Naive thymus-derived CD4-positive, alpha-beta T cell (primary cell): ENCODE measurements around the gene ZNF630. TPM values are rescaled to one million over a fixed set of nuclear protein-coding genes. Genes with fewer than 3 reads are reported as not detected.

Source experiments
- ATAC-seq: fragments of 150-1000 bp; cut with Tn5 transposase; 2 replicates; pipeline ENCODE4 v1.10.0; 2021; ENCODE audit warnings: mild to moderate bottlenecking, moderate library complexity
- CTCF ChIA-PET: fragments of 350-600 bp; sonication (Branson Sonifier 250); formaldehyde crosslinking; loops from one replicate; lab custom pipeline; 2021; ENCODE audit warnings: antibody characterized with exemption; lab: Charles Lee
- POLR2A ChIA-PET: fragments of 350-600 bp; sonication (Branson Sonifier 250); formaldehyde crosslinking; loops from one replicate; lab custom pipeline; 2021; ENCODE audit warnings: antibody characterized with exemption, inconsistent platforms; lab: Charles Lee
- DNase-seq, 9 donors: peaks; one replicate each; pipeline versions ENCODE4 v3.0.0 to v3.0.0-alpha.2; 2020 to 2022; ENCODE audit warnings: mixed read lengths in 1 of 9
- H3K27ac ChIP-seq: one replicate; pipeline ENCODE4 v1.7.0; 2013; ENCODE audit warnings: mild to moderate bottlenecking, low read depth, low read length, moderate library complexity
- H3K27me3 ChIP-seq, 2 donors: one replicate each; pipeline ENCODE4 v1.7.0; 2013; ENCODE audit warnings: low read length in 2 of 2, mild to moderate bottlenecking in 2 of 2, moderate library complexity in 2 of 2; ENCODE audit not compliant: control insufficient read depth in 2 of 2, insufficient read depth in 2 of 2
- H3K36me3 ChIP-seq, 3 experiments: 1 replicate in 2 of 3; 2 replicates in 1 of 3; pipeline ENCODE4 v1.7.0; 2013; ENCODE audit warnings: low read length in 3 of 3, mild to moderate bottlenecking in 3 of 3, moderate library complexity in 1 of 3; ENCODE audit not compliant: insufficient read depth in 3 of 3, control insufficient read depth in 2 of 3
- H3K4me1 ChIP-seq, 2 donors: one replicate each; pipeline ENCODE4 v1.7.0; 2013; ENCODE audit warnings: low read length in 2 of 2, mild to moderate bottlenecking in 2 of 2, moderate library complexity in 1 of 2; ENCODE audit not compliant: control insufficient read depth in 2 of 2, insufficient read depth in 2 of 2
- H3K4me3 ChIP-seq: 2 replicates; pipeline ENCODE4 v1.7.0; 2013; ENCODE audit warnings: mild to moderate bottlenecking, low read length
- H3K9me3 ChIP-seq, 3 experiments: 1 replicate in 2 of 3; 2 replicates in 1 of 3; pipeline ENCODE4 v1.7.0; 2013; ENCODE audit warnings: low read length in 3 of 3; ENCODE audit not compliant: control insufficient read depth in 2 of 3
- H3K27ac Mint-ChIP-seq, 9 donors: one replicate each; pipeline ENCODE4 v1.8.0; 2020 to 2022; ENCODE audit warnings: mixed read lengths in 9 of 9, mild to moderate bottlenecking in 8 of 9, moderate library complexity in 5 of 9, inconsistent platforms in 2 of 9
- H3K27me3 Mint-ChIP-seq, 5 donors: one replicate each; pipeline ENCODE4 v1.8.0; 2021 to 2022; ENCODE audit warnings: mixed read lengths in 5 of 5, mild to moderate bottlenecking in 1 of 5
- H3K36me3 Mint-ChIP-seq, 5 donors: one replicate each; pipeline ENCODE4 v1.8.0; 2020 to 2022; ENCODE audit warnings: mixed read lengths in 5 of 5, mild to moderate bottlenecking in 3 of 5, inconsistent platforms in 1 of 5
- H3K4me1 Mint-ChIP-seq, 7 donors: one replicate each; pipeline ENCODE4 v1.8.0; 2020 to 2022; ENCODE audit warnings: mixed read lengths in 7 of 7, mild to moderate bottlenecking in 3 of 7, inconsistent platforms in 1 of 7
- H3K4me3 Mint-ChIP-seq, 10 donors: one replicate each; pipeline ENCODE4 v1.8.0; 2020 to 2022; ENCODE audit warnings: mild to moderate bottlenecking in 10 of 10, mixed read lengths in 10 of 10, moderate library complexity in 6 of 10, inconsistent platforms in 2 of 10
- H3K9me3 Mint-ChIP-seq, 11 donors: one replicate each; pipeline ENCODE4 v1.8.0; 2020 to 2022; ENCODE audit warnings: mixed read lengths in 11 of 11, mild to moderate bottlenecking in 4 of 11, inconsistent platforms in 1 of 11, moderate library complexity in 1 of 11
- intact Hi-C, 2 donors: fragments of 100-400 bp; cut with micrococcal nuclease; formaldehyde crosslinking; loops; one replicate each; pipeline ENCODE4 v1.15.1; 2023
- polyA plus RNA-seq, 2 donors: library from polyadenylated mRNA; unstranded; fragments of 300-500 nt; fragmentation: Illumina TruSeq; gene quantifications; one replicate each; pipeline ENCODE4 v1.2.3, GENCODE V29; 2021
- total RNA-seq, 6 experiments: library from RNA in 5 of 6; stranded (reverse) in 5 of 6; gene quantifications; 1 replicate in 5 of 6; 2 replicates in 1 of 6; pipeline ENCODE4 v1.2.3 and lab custom pipeline; 2021 to 2026

ZNF630 gene
- total and polyA plus RNA-seq, 7 experiments from 2014 or later, result 0.53 to 5.1 (median 2.2) TPM

DNA sequence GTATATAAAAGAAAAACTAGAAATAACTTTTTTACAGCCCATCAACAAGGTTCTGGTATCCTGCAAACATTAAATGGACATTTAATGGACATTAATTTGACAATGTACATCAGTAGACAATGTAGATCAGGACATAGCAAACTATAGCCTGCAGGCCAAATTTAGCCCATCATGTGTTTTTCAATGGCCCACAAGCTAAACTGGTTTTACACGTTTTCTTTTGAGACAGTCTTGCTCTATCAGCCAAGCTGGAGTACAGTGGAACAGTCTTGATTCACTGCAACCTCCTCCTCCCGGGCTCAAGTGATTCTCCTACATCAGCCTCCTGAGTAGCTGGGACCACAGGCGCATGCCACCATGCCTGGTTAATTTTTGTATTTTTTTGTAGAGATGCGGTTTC lies 7.2 kb downstream of the ZNF630 start:
- Mint-ChIP-seq H3K27ac (no peak overlapping the region), H3K9me3 (peaks cover 0 to 27% (median 9%) of the 10 kb centered on the region in 11 donors)
- intact Hi-C loops, result no loop called here

DNA sequence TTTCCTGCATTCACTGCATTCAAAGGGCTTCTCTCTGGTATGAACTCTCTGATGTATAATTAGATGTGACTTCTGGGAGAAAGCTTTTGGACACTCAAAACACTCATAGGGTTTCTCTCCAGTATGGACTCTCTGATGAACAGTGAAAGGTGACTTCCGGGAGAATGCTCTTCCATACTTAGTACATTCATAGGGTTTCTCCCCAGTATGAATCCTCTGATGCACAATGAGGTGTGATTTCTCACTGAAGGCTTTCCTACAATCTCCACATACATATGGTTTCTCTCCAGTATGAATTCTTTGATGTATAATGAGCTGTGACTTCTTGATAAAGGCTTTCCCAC lies 12.2 kb downstream of the ZNF630 start:
- H3K9me3 Mint-ChIP-seq, result peaks cover 0 to 55% (median 16%) of the 10 kb centered on the region in 11 donors

More for the DNA sequence above, 7.2 kb downstream of the ZNF630 start:
- ATAC-seq (no peak), DNase-seq (no peak)
- ChIA-PET CTCF (no interaction called here), POLR2A (no interaction called here)
- Histone ChIP-seq H3K27me3 (no peaks in the 10 kb centered on the region), H3K36me3 (peaks cover 0 to 26% (median 12%) of the 10 kb centered on the region in 3 experiments), H3K4me3 (no peak overlapping the region), H3K27ac (no peak overlapping the region), H3K4me1 (no peaks in the 10 kb centered on the region), H3K9me3 (peaks cover 0 to 9% (median 0%) of the 10 kb centered on the region in 3 experiments)
- peaks cover 6 to 38% (median 28%) of the 10 kb centered on the region in 5 donors for H3K36me3 Mint-ChIP-seq
- H3K4me3 Mint-ChIP-seq, result no peak overlapping the region
- H3K4me1 Mint-ChIP-seq, result peaks cover 0 to 8% (median 4%) of the 10 kb centered on the region in 7 donors
- no peaks in the 10 kb centered on the region for H3K27me3 Mint-ChIP-seq

GRCh38 chrX:48058621-48059295 lies 12.7 kb downstream of the ZNF630 start:
- Mint-ChIP-seq H3K27me3 (no peaks in the 10 kb centered on the region), H3K4me3 (no peak overlapping the region), H3K27ac (no peak overlapping the region), H3K4me1 (no peaks in the 10 kb centered on the region), H3K36me3 (peaks cover 13 to 49% (median 35%) of the 10 kb centered on the region in 5 donors), H3K9me3 (peaks cover 0 to 55% (median 16%) of the 10 kb centered on the region in 11 donors)
- Histone ChIP-seq H3K27me3 (no peaks in the 10 kb centered on the region), H3K27ac (no peak overlapping the region), H3K4me1 (no peaks in the 10 kb centered on the region), H3K9me3 (peaks cover 0 to 19% (median 0%) of the 10 kb centered on the region in 3 experiments), H3K36me3 (peaks cover 0 to 34% (median 17%) of the 10 kb centered on the region in 3 experiments), H3K4me3 (no peak overlapping the region)
- ATAC-seq (no peak), DNase-seq (no peak)
- POLR2A ChIA-PET, result no interaction called here
- intact Hi-C loops, result no loop called here
- CTCF ChIA-PET, result interaction anchor here (0.6 kb wide), 1 partner anchor 133 kb away, joined by 3 read pairs; no protein-coding TSS in a partner anchor

More for the DNA sequence above, 12.2 kb downstream of the ZNF630 start:
- Mint-ChIP-seq H3K27ac (no peak overlapping the region), H3K4me1 (no peaks in the 10 kb centered on the region), H3K4me3 (no peak overlapping the region), H3K36me3 (peaks cover 13 to 49% (median 35%) of the 10 kb centered on the region in 5 donors), H3K27me3 (no peaks in the 10 kb centered on the region)
- ChIA-PET POLR2A (no interaction called here), CTCF (interaction anchor here (0.6 kb wide), 1 partner anchor 132 kb away, joined by 3 read pairs; no protein-coding TSS in a partner anchor)
- H3K9me3 ChIP-seq, result peaks cover 0 to 19% (median 0%) of the 10 kb centered on the region in 3 experiments
- peaks cover 0 to 34% (median 17%) of the 10 kb centered on the region in 3 experiments for H3K36me3 ChIP-seq
- ATAC-seq (no peak), DNase-seq (no peak)
- H3K4me1 ChIP-seq, result no peaks in the 10 kb centered on the region
- no peak overlapping the region for H3K27ac ChIP-seq
- intact Hi-C loops, result no loop called here
- H3K4me3 ChIP-seq, result no peak overlapping the region
- no peaks in the 10 kb centered on the region for H3K27me3 ChIP-seq

DNA sequence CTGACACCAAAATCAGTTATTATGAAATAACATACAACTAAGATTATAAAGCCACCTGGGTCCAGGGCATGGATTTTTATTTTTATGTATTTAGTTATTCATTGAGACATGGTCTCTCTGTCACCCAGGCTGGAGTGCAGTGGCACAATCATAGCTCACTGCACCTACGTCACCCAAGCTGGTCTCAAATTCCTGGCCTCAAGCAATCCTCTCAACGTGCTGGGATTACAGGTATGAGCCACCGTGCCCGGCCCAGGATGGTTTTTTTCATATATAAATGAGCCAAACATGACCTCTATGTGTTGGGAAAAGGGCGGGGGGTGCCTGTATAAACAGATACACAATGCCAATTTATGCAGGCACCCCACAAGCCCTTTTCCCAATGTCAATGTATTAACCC lies 24.6 kb downstream of the ZNF630 start:
- Histone ChIP-seq H3K36me3 (no peaks in the 10 kb centered on the region), H3K27me3 (no peaks in the 10 kb centered on the region), H3K9me3 (no peaks in the 10 kb centered on the region), H3K27ac (no peak overlapping the region), H3K4me3 (no peak overlapping the region), H3K4me1 (no peaks in the 10 kb centered on the region)
- DNase-seq (no peak), ATAC-seq (no peak)
- no peak overlapping the region for H3K27ac Mint-ChIP-seq
- H3K4me1 Mint-ChIP-seq, result peaks cover 0 to 2% (median 0%) of the 10 kb centered on the region in 7 donors
- ChIA-PET POLR2A (no interaction called here), CTCF (no interaction called here)
- H3K4me3 Mint-ChIP-seq, result no peak overlapping the region
- intact Hi-C loops, result no loop called here
- H3K36me3 Mint-ChIP-seq, result peaks cover 0 to 25% (median 0%) of the 10 kb centered on the region in 5 donors
- H3K27me3 Mint-ChIP-seq, result no peaks in the 10 kb centered on the region
- no peaks in the 10 kb centered on the region for H3K9me3 Mint-ChIP-seq

DNA sequence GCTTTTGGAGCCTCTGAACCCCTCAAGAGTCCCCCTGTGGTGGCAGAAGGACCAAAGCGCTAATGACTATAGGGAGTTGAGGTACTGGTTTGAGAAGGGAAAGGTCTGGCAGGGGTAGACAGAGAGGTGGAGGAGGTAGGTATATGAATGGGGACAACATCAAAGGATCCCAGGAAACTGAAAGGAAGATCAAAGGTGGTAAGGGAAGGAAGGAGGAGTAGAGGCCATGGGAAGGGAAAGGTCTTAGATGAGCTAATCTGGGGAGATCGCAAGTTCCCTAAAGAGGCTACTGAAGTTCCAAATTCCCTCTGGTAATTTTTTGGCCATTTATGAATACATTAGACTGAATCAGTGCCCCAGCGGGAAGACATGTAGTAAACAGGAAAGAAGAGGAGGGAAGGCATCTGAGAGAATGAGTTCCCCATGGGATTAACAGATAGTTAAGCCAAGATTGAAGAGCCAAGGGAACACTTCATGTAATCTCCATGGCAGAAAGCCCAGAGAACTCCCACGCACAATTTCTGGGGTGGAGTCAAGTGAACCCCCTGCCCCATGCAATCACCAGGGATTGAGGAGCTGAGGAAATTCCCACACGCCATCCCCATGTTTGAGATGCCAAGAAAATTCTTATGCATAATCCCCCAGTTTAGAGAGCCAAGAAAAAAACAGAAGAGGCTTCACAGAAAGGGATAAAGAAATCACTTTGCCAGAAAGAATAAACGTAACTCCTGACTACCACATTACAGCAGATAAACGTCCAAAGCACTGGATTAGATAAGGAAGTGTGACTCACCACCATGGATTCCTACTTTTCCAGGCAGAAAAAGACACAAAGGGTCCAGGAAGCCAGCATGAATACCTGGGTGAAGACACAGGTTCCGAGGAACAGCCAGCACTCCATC lies 25.8 kb downstream of the ZNF630 start:
- POLR2A ChIA-PET, result no interaction called here
- Mint-ChIP-seq H3K4me1 (peaks cover 0 to 2% (median 0%) of the 10 kb centered on the region in 7 donors), H3K27ac (no peak overlapping the region), H3K9me3 (no peaks in the 10 kb centered on the region), H3K4me3 (no peak overlapping the region), H3K36me3 (peaks cover 0 to 25% (median 0%) of the 10 kb centered on the region in 5 donors), H3K27me3 (no peaks in the 10 kb centered on the region)
- CTCF ChIA-PET, result no interaction called here
- ATAC-seq, result no peak
- Histone ChIP-seq H3K4me3 (no peak overlapping the region), H3K27me3 (no peaks in the 10 kb centered on the region), H3K36me3 (no peaks in the 10 kb centered on the region), H3K27ac (no peak overlapping the region), H3K9me3 (no peaks in the 10 kb centered on the region), H3K4me1 (no peaks in the 10 kb centered on the region)
- intact Hi-C loops, result no loop called here
- DNase-seq, result no peak

DNA sequence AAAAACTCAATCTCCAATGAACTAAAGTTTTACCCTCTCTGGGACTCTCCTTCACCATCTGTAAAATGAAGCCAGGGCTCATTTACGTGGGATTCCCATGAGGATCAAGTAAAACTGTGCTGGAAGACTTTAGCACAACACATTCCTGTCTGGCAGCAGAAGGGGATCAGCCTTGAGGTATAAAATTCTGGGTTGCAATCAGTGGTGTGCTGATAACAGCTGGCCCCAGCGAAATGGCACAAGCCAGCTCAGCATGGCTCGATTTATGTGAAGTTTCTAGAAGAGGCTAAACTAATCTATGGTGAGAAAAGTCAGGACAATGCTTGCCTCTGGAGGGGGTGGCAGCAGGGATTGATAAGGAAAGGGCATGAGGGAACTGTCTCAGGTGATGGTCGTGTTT lies 28.4 kb downstream of the ZNF630 start:
- ChIA-PET POLR2A (no interaction called here), CTCF (no interaction called here)
- DNase-seq (no peak), ATAC-seq (no peak)
- intact Hi-C loops, result no loop called here
- Histone ChIP-seq H3K27ac (no peak overlapping the region), H3K4me1 (no peaks in the 10 kb centered on the region), H3K36me3 (no peaks in the 10 kb centered on the region), H3K27me3 (no peaks in the 10 kb centered on the region), H3K4me3 (no peak overlapping the region), H3K9me3 (no peaks in the 10 kb centered on the region)
- H3K4me3 Mint-ChIP-seq, result no peak overlapping the region
- peaks cover 0 to 2% (median 0%) of the 10 kb centered on the region in 7 donors for H3K4me1 Mint-ChIP-seq
- no peaks in the 10 kb centered on the region for H3K27me3 Mint-ChIP-seq
- no peak overlapping the region for H3K27ac Mint-ChIP-seq
- H3K9me3 Mint-ChIP-seq, result peaks cover 0 to 1% (median 0%) of the 10 kb centered on the region in 11 donors
- H3K36me3 Mint-ChIP-seq, result peaks cover 0 to 25% (median 0%) of the 10 kb centered on the region in 5 donors
